OCI-LY1 (cell line): ENCODE measurements around the gene GPR142.

ENCODE experiments used
- H2AFZ ChIP-seq: fragments of 200-600 bp; sonication (generic), shearing (Covaris generic); 2 replicates; pipeline ENCODE4 v1.6.0; 2014; ENCODE audit warnings: antibody characterized with exemption, mild to moderate bottlenecking, low read length
- H3F3A ChIP-seq: fragments of 200-600 bp; sonication (generic), shearing (Covaris generic); 2 replicates; pipeline ENCODE4 v1.6.0; 2014; ENCODE audit warnings: mild to moderate bottlenecking, antibody characterized with exemption, low read length, moderate library complexity; ENCODE audit not compliant: insufficient read depth
- H3K27ac ChIP-seq: fragments of 200-600 bp; sonication (generic); 2 replicates; pipeline ENCODE4 v1.5.1; 2014; ENCODE audit warnings: low read length, mixed run types, mild to moderate bottlenecking, low read depth; ENCODE audit not compliant: poor library complexity, severe bottlenecking
- H3K27me3 ChIP-seq: fragments of 200-600 bp; sonication (generic); 2 replicates; pipeline ENCODE4 v1.6.0; 2014; ENCODE audit warnings: antibody characterized with exemption, mild to moderate bottlenecking, low read length, moderate library complexity; ENCODE audit not compliant: insufficient read depth
- H3K36me3 ChIP-seq: fragments of 200-600 bp; sonication (generic); 2 replicates; pipeline ENCODE4 v1.6.1; 2014; ENCODE audit warnings: mild to moderate bottlenecking, antibody characterized with exemption, low read length, moderate library complexity, mixed read lengths; ENCODE audit not compliant: insufficient read depth
- H3K4me1 ChIP-seq: fragments of 200-600 bp; sonication (generic); 2 replicates; pipeline ENCODE4 v1.5.1; 2014; ENCODE audit warnings: mild to moderate bottlenecking, low read length, moderate library complexity; ENCODE audit not compliant: insufficient read depth, severe bottlenecking
- H3K4me2 ChIP-seq: fragments of 200-600 bp; sonication (generic), shearing (Covaris generic); 2 replicates; pipeline ENCODE4 v1.6.1; 2014; ENCODE audit warnings: low read length
- H3K4me3 ChIP-seq: fragments of 200-600 bp; sonication (generic); 2 replicates; pipeline ENCODE4 v1.5.1; 2014; ENCODE audit warnings: low read length, low read depth, mild to moderate bottlenecking, mixed read lengths; ENCODE audit not compliant: poor library complexity, severe bottlenecking
- H3K79me2 ChIP-seq: fragments of 200-600 bp; shearing (Covaris generic); 2 replicates; pipeline ENCODE4 v1.6.1; 2016; ENCODE audit warnings: mixed run types, low read length, mixed read lengths; ENCODE audit not compliant: insufficient read depth
- H3K9ac ChIP-seq: fragments of 200-600 bp; sonication (generic), shearing (Covaris generic); 2 replicates; pipeline ENCODE4 v1.6.1; 2014; ENCODE audit warnings: mild to moderate bottlenecking, low read length, mixed read lengths
- H3K9me2 ChIP-seq: fragments of 200-600 bp; sonication (generic), shearing (Covaris generic); 2 replicates; pipeline ENCODE4 v1.6.1; 2014; ENCODE audit warnings: low read depth, mild to moderate bottlenecking, low read length, mixed read lengths
- H3K9me3 ChIP-seq: fragments of 200-600 bp; shearing (Covaris generic); 2 replicates; pipeline ENCODE4 v1.6.1; 2014; ENCODE audit warnings: low read length, mixed read lengths
- H4K20me1 ChIP-seq: fragments of 200-600 bp; sonication (generic), shearing (Covaris generic); 2 replicates; pipeline ENCODE4 v1.6.0; 2016; ENCODE audit warnings: mild to moderate bottlenecking, low read length; ENCODE audit not compliant: insufficient read depth
- CTCF ChIP-seq: fragments of 200-600 bp; sonication (generic), shearing (Covaris generic); IDR thresholded peaks from 2 replicates; pipeline ENCODE4 v1.5.1; 2017; ENCODE audit warnings: mild to moderate bottlenecking, antibody characterized with exemption, low read length, moderate library complexity, mixed read lengths
- EZH2 ChIP-seq: fragments of 200-600 bp; sonication (generic), shearing (Covaris generic); IDR thresholded peaks from 2 replicates; pipeline ENCODE4 v1.8.0; 2017; ENCODE audit warnings: borderline replicate concordance, mixed run types, mild to moderate bottlenecking, antibody characterized with exemption, low read length, moderate library complexity, mixed read lengths

The GPR142 gene

GRCh38 chr17:74387365-74388218, 20.3 kb downstream of the GPR142 start:
- no peaks in the 10 kb centered on the region; the same call in 1 of the 2 replicates for H3K27me3 ChIP-seq
- H3K4me1 ChIP-seq: no peaks in the 10 kb centered on the region
- no peak overlapping the region for H3K4me3 ChIP-seq
- no peaks in the 10 kb centered on the region for H3K9me3 ChIP-seq
- H3K9me2 ChIP-seq: no peaks in the 10 kb centered on the region
- no peak overlapping the region for H2AFZ ChIP-seq
- no peaks in the 10 kb centered on the region for H4K20me1 ChIP-seq
- H3K9ac ChIP-seq: no peak overlapping the region
- H3K79me2 ChIP-seq: no peaks in the 10 kb centered on the region
- H3K27ac ChIP-seq: no peak overlapping the region
- no peaks in the 10 kb centered on the region for H3K36me3 ChIP-seq
- H3K4me2 ChIP-seq: no peak overlapping the region
- H3F3A ChIP-seq: no peaks in the 10 kb centered on the region
- no peak for TF ChIP-seq EZH2
- TF ChIP-seq CTCF: no peak

GRCh38 chr17:74389084-74389753, 21.9 kb downstream of the GPR142 start:
- H4K20me1 ChIP-seq: no peaks in the 10 kb centered on the region
- no peak overlapping the region for H3K27ac ChIP-seq
- H3F3A ChIP-seq: no peaks in the 10 kb centered on the region
- no peaks in the 10 kb centered on the region for H3K9me3 ChIP-seq
- no peak overlapping the region for H3K9ac ChIP-seq
- TF ChIP-seq EZH2: no peak
- no peak for TF ChIP-seq CTCF
- no peak overlapping the region for H3K4me3 ChIP-seq
- H3K79me2 ChIP-seq: no peaks in the 10 kb centered on the region
- no peaks in the 10 kb centered on the region for H3K36me3 ChIP-seq
- H3K4me1 ChIP-seq: no peaks in the 10 kb centered on the region
- H3K4me2 ChIP-seq: no peak overlapping the region
- H3K9me2 ChIP-seq: no peaks in the 10 kb centered on the region
- no peaks in the 10 kb centered on the region; the same call in 1 of the 2 replicates for H3K27me3 ChIP-seq
- H2AFZ ChIP-seq: no peak overlapping the region

- H4K20me1 ChIP-seq: no peaks in the 10 kb centered on the region
- no peaks in the 10 kb centered on the region; the same call in 1 of the 2 replicates for H3K27me3 ChIP-seq
- no peaks in the 10 kb centered on the region for H3K36me3 ChIP-seq
- H2AFZ ChIP-seq: no peak overlapping the region
- H3K79me2 ChIP-seq: no peaks in the 10 kb centered on the region
- no peaks in the 10 kb centered on the region for H3F3A ChIP-seq
- no peak overlapping the region for H3K4me3 ChIP-seq
- H3K9me2 ChIP-seq: no peaks in the 10 kb centered on the region
- no peak overlapping the region for H3K4me2 ChIP-seq
- H3K4me1 ChIP-seq: no peaks in the 10 kb centered on the region
- TF ChIP-seq EZH2: no peak
- no peak for TF ChIP-seq CTCF
- H3K9me3 ChIP-seq: no peaks in the 10 kb centered on the region
- H3K9ac ChIP-seq: no peak overlapping the region
- no peak overlapping the region for H3K27ac ChIP-seq
Observed at GRCh38 chr17:74389937-74390679, 22.8 kb downstream of the GPR142 start.
